ENCODE measurements around the gene KCTD2. TPM values are rescaled to one million over a fixed set of nuclear protein-coding genes. Genes with fewer than 3 reads are reported as not detected.

The KCTD2 gene
- total and polyA plus RNA-seq, 9 of the 15 experiments (the other 6 are each of a cell fraction or from before 2014, with no cell fraction given): 1.7 to 32.9 (median 15.8) TPM

GRCh38 chr17:75010683-75011400 lies 36.2 kb upstream of the KCTD2 start:
- Histone ChIP-seq H4K20me1 (replicated peaks; ENCODE audit: control insufficient read depth, insufficient read depth, low read length) (no peaks in the 10 kb centered on the region), H3K27ac (ENCODE audit: extremely low read depth, low read depth, low read length) (no peak overlapping the region), H3K79me2 (ENCODE audit: control insufficient read depth, insufficient read depth, low read length) (peaks cover 27% of the 10 kb centered on the region), H3K27me3 (ENCODE audit: control insufficient read depth in 2 of 2, insufficient read depth in 2 of 2, low read length in 2 of 2) (no peaks in the 10 kb centered on the region), H3K9me1 (ENCODE audit: control insufficient read depth, insufficient read depth, low read length) (peaks cover 3% of the 10 kb centered on the region), H3K4me1 (replicated peaks in 1 of 2; ENCODE audit: control insufficient read depth in 2 of 2, insufficient read depth in 2 of 2, low read length in 2 of 2) (peaks cover 18 to 20% of the 10 kb centered on the region in 2 experiments; a peak in 4 of 5 replicates), H3K36me3 (ENCODE audit: control insufficient read depth, insufficient read depth, low read length) (peaks cover 9% of the 10 kb centered on the region; the same call in 1 of the 3 replicates), H3K9me3 (replicated peaks; ENCODE audit: control insufficient read depth, insufficient read depth, low read depth, low read length) (no peaks in the 10 kb centered on the region), H2AFZ (ENCODE audit: low read depth, low read length) (peak overlapping the region; percentile 83), H3K9ac (ENCODE audit: insufficient read depth in 1 of 2, low read depth in 2 of 2, low read length in 2 of 2) (no peak overlapping the region), H3K4me2 (ENCODE audit: insufficient read depth, low read length) (no peak overlapping the region), H3K4me3 (no peak overlapping the region)
- in situ Hi-C loops (cut with MboI) (no loop called here), intact Hi-C loops (cut with micrococcal nuclease) (no loop called here)
- DNase-seq (ENCODE audit: extremely low read depth in 1 of 4, low spot score in 3 of 4): peak; percentile 17 to 49 (median 22)
- FAIRE-seq: no peak
- WGBS (ENCODE audit: insufficient coverage, low coverage, missing lambda C conversion rate): 64% methylated on average over 6 of the region's 8 CpGs
- no TSS peak for BruUV-seq (replicated peaks)
- POLR2A ChIA-PET: interaction anchor here (0.7 to 4.7 kb wide), 17 partner anchors 8 to 161 kb away, joined by 3 to 26 read pairs (median 6); partner anchors contain the start of gene CDR2L
- no peak for ATAC-seq
- CTCF ChIA-PET (ENCODE audit: low intra/inter-chr PET ratio): interaction anchor here (1.1 to 1.9 kb wide), 4 partner anchors 23 to 191 kb away, joined by 3 to 8 read pairs (median 4); no protein-coding TSS in a partner anchor
- TF ChIP-seq MAX (CRISPR knock-in tag; IDR thresholded peaks at IDR 0.05) (no peak), KAT7 (CRISPR knock-in tag; IDR thresholded peaks at IDR 0.05; ENCODE audit: borderline replicate concordance) (no peak), FOXP1 (CRISPR knock-in tag; IDR thresholded peaks at IDR 0.05) (no peak), ZC3H4 (CRISPR knock-in tag; IDR thresholded peaks at IDR 0.05; ENCODE audit: borderline replicate concordance) (no peak), JUND (IDR thresholded peaks at IDR 0.05; ENCODE audit: borderline replicate concordance, low read depth, low read length) (0 out of 2 replicates have a peak, but pooled peaks have one; percentile 25), JUND (tag; IDR thresholded peaks at IDR 0.05; ENCODE audit: borderline replicate concordance, low read depth, low read length) (peak; percentile 36; the same call in 2 of the 3 replicates), ZNF12 (CRISPR knock-in tag; IDR thresholded peaks at IDR 0.05) (no peak), PTBP1 (IDR thresholded peaks at IDR 0.05; ENCODE audit: low read depth, low read length) (no peak), ZNF609 (CRISPR knock-in tag; IDR thresholded peaks at IDR 0.05; ENCODE audit: borderline replicate concordance) (no peak), TSHZ1 (CRISPR knock-in tag; IDR thresholded peaks at IDR 0.05) (no peak), RAD21 (CRISPR knock-in tag; conservative IDR thresholded peaks at IDR 0.05 in 1 of 2, IDR thresholded peaks at IDR 0.05 in 1 of 2) (peak in 1 of 2 experiments; percentile 33; a peak in 2 of 4 replicates), BHLHE40 (IDR thresholded peaks at IDR 0.05; ENCODE audit: low read length) (peak; percentile 48; the same call in 1 of the 2 replicates)
